CD4-positive, alpha-beta T cell treated with Interleukin-21 for 1 hour (primary cell): ENCODE measurements around the gene PRKCA.
A peak's percentile ranks its signal among the peaks of the same experiment; 100 is the strongest.

Experiments
- DNase-seq: peaks from one replicate; pipeline ENCODE4 v3.0.0-alpha.2; 2020

The PRKCA gene

GRCh38 chr17:66834426-66834918, 532.1 kb downstream of the PRKCA start:
- no peak for DNase-seq

GRCh38 chr17:66834919-66835454, 532.6 kb downstream of the PRKCA start, which contains the start of gene CACNG5:
Gene CACNG5, plus strand, starts transcription at chr17:66835117. Its CDS starts 42,216 bp downstream, at chr17:66877333.
- no peak for DNase-seq

GRCh38 chr17:66835476-66835875, 533.1 kb downstream of the PRKCA start:
- no peak for DNase-seq

- no peak for DNase-seq
Measured at GRCh38 chr17:66836063-66837005, 533.9 kb downstream of the PRKCA start.

GRCh38 chr17:66837226-66837625, 534.8 kb downstream of the PRKCA start:
- DNase-seq = no peak

GRCh38 chr17:66837885-66838665, 535.7 kb downstream of the PRKCA start:
- no peak for DNase-seq

- DNase-seq = no peak
Measured at GRCh38 chr17:66839616-66840015, 537.2 kb downstream of the PRKCA start.

GRCh38 chr17:66840061-66840460, 537.6 kb downstream of the PRKCA start:
- no peak for DNase-seq

- DNase-seq = no peak
Measured at GRCh38 chr17:66841328-66841727, 538.9 kb downstream of the PRKCA start.

- no peak for DNase-seq
Measured at GRCh38 chr17:66841744-66842143, 539.3 kb downstream of the PRKCA start.

- DNase-seq = no peak
Measured at GRCh38 chr17:66842505-66842904, 540.1 kb downstream of the PRKCA start.

- DNase-seq = no peak
Measured at GRCh38 chr17:66842959-66843358, 540.5 kb downstream of the PRKCA start.

GRCh38 chr17:66843627-66844026, 541.2 kb downstream of the PRKCA start:
- no peak for DNase-seq

- no peak for DNase-seq
Measured at GRCh38 chr17:66847704-66848103, 545.3 kb downstream of the PRKCA start.

GRCh38 chr17:66848496-66848895, 546.1 kb downstream of the PRKCA start:
- DNase-seq = no peak

- DNase-seq = no peak
Measured at GRCh38 chr17:66849032-66849655, 546.7 kb downstream of the PRKCA start.

- no peak for DNase-seq
Measured at GRCh38 chr17:66849851-66850580, 547.6 kb downstream of the PRKCA start.

GRCh38 chr17:66850692-66851091, 548.3 kb downstream of the PRKCA start:
- DNase-seq = no peak

GRCh38 chr17:66855204-66855603, 552.8 kb downstream of the PRKCA start:
- DNase-seq = peak; percentile 5

GRCh38 chr17:66858226-66859083, 556.0 kb downstream of the PRKCA start:
- no peak for DNase-seq

- no peak for DNase-seq
Measured at GRCh38 chr17:66859353-66859752, 556.9 kb downstream of the PRKCA start.
